Measurements from ENCODE around the gene PKD2.
"Not testable (repeated sequence)": the region's sequence is repeated elsewhere in the genome, so short reads cannot be mapped to it uniquely, and the experiment has no call there.

Gene PKD2

GRCh38 chr4:88078579-88078978 lies 71.1 kb downstream of the PKD2 start:
- DNase-seq = no peak

DNA sequence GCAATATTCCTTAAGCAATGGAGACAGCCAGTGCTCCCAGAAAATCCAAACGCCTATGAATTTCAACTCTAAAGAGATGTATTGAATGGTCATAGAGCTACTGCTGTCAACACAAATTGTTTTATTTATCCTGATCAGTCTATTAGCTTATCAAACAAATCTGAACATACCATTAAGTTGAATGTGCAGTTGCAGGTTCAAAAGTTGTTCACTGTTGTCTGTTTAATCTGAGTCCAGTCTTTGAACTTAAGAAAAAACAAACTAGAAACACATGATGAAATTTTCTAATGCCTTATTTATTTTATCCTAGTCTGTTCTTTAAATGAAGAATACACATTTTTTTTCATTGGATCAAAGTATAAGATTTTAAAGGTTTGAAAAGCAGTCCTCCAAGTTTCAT lies 73.2 kb downstream of the PKD2 start:
- DNase-seq = no peak

DNA sequence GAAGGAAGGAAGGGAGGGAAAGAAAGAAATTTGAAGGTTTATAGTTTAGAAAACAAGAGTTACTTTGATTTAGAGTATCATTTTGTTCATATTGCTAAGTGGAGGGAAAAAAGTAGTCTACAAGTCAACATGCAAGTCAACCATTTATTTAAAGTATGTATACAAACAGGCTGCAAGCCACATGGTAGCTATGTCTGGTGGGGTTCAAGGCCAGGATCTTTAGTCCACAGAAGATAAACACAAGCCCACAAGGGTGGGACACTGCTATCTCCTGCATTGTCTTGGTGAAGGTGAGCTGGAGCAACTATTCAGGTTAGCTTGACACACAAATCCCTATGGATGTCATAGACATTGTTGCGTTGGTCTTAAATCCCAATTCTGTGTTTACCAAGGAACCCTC lies 79.6 kb downstream of the PKD2 start:
- DNase-seq = no peak

- no peak for DNase-seq
Observed at GRCh38 chr4:88090898-88091297, 83.5 kb downstream of the PKD2 start.

GRCh38 chr4:88091378-88091777 lies 83.9 kb downstream of the PKD2 start:
- DNase-seq = no peak

GRCh38 chr4:88093874-88094273 lies 86.4 kb downstream of the PKD2 start:
- no peak for DNase-seq

GRCh38 chr4:88097301-88097700 lies 89.9 kb downstream of the PKD2 start:
- no peak for DNase-seq

DNA sequence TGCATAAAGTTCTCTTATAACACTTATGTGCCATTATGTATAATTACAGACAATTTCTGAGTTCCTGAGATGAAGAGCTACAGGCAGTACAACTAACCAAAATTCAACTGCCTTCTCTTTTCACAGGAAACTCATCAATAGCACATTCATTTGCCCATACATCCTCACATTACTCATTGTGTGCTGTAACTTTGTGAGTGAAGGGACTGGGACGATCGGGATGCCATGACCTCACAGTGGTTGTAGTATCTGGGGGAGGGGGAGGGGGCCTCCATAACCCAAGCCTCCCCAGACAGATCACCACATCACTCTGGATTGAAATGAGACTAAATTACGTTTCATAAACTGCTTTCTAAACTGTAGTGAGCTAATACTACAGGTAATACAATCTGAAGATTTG lies 90.3 kb downstream of the PKD2 start:
- no peak for DNase-seq

- no peak for DNase-seq
Observed at GRCh38 chr4:88098993-88099752, 91.7 kb downstream of the PKD2 start.

GRCh38 chr4:88101165-88101564 lies 93.7 kb downstream of the PKD2 start:
- no peak for DNase-seq

DNA sequence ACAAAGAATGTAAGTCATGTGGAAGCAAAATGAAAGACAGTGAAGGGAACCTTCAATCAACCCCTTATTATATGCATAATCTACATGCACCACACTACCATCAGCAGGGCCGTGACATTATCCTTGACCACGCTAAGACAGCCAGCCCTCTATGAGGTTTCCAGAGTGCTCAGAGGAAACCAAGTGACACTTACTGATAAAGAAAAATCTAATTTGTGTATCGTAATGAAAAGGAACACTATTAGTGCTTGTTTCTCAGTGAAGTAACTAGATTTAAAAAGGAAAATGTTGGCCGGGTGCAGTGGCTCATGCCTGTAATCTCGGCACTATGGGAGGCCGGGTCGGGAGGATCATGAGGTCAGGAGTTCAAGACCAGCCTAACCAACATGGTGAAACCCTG lies 94.6 kb downstream of the PKD2 start:
- no peak for DNase-seq

DNA sequence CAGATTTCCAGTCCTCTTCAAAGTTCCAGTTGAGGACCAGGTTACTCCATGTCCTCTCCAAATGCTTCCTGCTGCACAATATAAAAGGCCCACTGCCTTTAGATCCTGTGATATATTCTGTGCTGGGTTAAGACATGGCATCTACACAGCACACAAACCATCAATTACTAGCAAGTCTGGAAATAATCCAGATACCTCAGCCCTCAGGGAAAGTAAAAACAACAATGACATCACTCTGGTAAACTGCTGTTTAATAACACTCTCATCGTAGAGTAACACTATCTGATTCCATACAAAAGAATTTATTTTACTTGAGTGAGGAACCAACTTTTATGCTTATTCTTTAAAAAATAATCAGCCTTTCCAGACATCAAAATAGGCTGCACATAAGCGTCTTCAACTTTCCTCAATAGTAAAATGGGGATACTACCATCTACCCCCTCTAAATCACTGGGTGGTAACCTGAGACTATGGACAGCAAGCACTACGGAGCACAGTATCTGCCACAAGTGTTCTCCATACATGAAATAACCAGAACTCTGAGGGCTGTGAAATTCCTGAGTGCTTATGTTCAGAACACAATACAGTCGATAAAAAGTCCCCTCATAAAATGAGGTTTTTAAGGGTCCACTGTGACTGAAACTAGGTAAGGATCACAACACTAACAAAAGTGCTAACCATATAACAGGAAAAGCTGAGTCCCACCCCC lies 97.6 kb downstream of the PKD2 start:
- no peak for DNase-seq

- DNase-seq = no peak
Observed at GRCh38 chr4:88106205-88106604, 98.8 kb downstream of the PKD2 start.

- DNase-seq = no peak
Observed at GRCh38 chr4:88107406-88108107, 100.1 kb downstream of the PKD2 start.

DNA sequence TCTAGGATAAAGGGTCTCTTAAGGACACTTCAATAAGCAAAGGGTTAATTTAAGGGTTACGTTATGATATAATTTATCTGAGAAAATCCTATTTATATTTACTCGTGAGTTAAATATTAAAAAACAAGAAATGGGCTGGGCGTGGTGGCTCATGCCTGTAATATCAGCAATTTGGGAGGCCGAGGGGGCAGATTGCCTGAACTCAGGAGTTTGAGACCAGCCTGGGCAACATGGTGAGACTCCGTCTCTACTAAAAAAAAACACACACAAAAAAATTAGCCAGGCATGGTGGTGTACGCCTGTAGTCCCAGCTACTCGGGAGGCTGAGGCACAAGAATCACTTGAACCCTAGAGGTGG lies 100.7 kb downstream of the PKD2 start:
- not testable (repeated sequence) for DNase-seq

- DNase-seq = no peak
Observed at GRCh38 chr4:88108747-88109122, 101.3 kb downstream of the PKD2 start.

- DNase-seq = no peak
Observed at GRCh38 chr4:88109123-88109881, 101.9 kb downstream of the PKD2 start.

- DNase-seq = no peak
Observed at GRCh38 chr4:88110826-88111225, 103.4 kb downstream of the PKD2 start.

DNA sequence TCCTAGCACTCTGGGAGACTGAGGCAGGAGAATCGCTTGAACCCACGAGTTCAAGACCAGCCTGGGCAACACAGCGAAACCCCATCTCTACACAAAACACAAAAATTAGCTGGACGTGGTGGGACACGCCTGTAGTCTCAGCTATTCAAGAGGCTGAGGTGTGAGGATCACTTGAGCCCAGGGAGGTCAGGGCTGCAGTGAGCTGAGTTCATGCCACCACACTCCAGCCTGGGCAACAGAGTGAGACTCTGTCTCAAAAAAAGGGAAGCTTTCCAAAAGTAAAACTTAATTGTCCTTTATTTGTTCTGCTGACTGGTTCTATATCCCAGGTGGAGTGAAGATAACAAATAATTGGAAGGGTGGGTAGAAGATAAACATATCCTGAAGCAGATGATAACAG lies 105.4 kb downstream of the PKD2 start:
- DNase-seq = no peak

GRCh38 chr4:88115587-88115986 lies 108.2 kb downstream of the PKD2 start:
- DNase-seq = no peak

- no peak for DNase-seq
Observed at GRCh38 chr4:88119943-88120342, 112.5 kb downstream of the PKD2 start.

GRCh38 chr4:88122260-88122659 lies 114.8 kb downstream of the PKD2 start:
- not testable (repeated sequence) for DNase-seq
